ENCODE results near the gene POLR1G. TPM values are rescaled to one million over a fixed set of nuclear protein-coding genes. Genes with fewer than 3 reads are reported as not detected.
"Not testable (repeated sequence)": the region's sequence is repeated elsewhere in the genome, so short reads cannot be mapped to it uniquely, and the experiment has no call there.

Gene POLR1G
- total and polyA plus RNA-seq, 4 donors, result 1.1 to 2.4 (median 1.9) TPM

GRCh38 chr19:45407091-45407375 lies 589 bp downstream of the POLR1G start:
- Histone ChIP-seq H3K9ac (ENCODE audit: low read depth in 1 of 2, low read length in 2 of 2) (peak overlapping the region in 1 of 2 donors; percentile 15), H3K4me1 (ENCODE audit: control insufficient read depth in 4 of 4, insufficient read depth in 4 of 4, low read length in 3 of 4) (peaks cover 10 to 35% (median 23%) of the 10 kb centered on the region in 4 donors)
- WGBS, result 2% methylated on average over 10 of the region's 10 CpGs

GRCh38 chr19:45407585-45407984 lies 1.1 kb downstream of the POLR1G start:
- not testable (repeated sequence) for H3K27ac ChIP-seq (ENCODE audit: low read depth in 1 of 2, low read length in 2 of 2); H3K9ac ChIP-seq (ENCODE audit: low read depth in 1 of 2, low read length in 2 of 2); H3K27me3 ChIP-seq (ENCODE audit: control insufficient read depth in 4 of 4, insufficient read depth in 4 of 4, low read length in 3 of 4); H3K9me3 ChIP-seq (ENCODE audit: control insufficient read depth in 4 of 4, low read length in 3 of 4); H3K36me3 ChIP-seq (ENCODE audit: control insufficient read depth in 4 of 4, insufficient read depth in 3 of 4, low read depth in 1 of 4, low read length in 3 of 4); DNase-seq (ENCODE audit: low spot score)
- Histone ChIP-seq H3K4me3 (ENCODE audit: low read depth in 1 of 3, low read length in 3 of 3) (peak overlapping the region in 1 of 3 donors; percentile 48), H3K4me1 (ENCODE audit: control insufficient read depth in 4 of 4, insufficient read depth in 4 of 4, low read length in 3 of 4) (peaks cover 10 to 35% (median 23%) of the 10 kb centered on the region in 4 donors)
- WGBS, result 90% methylated on average over 5 of the region's 5 CpGs

More at GRCh38 chr19:45407091-45407375, 589 bp downstream of the POLR1G start:
- no peak for DNase-seq (ENCODE audit: low spot score)
- H3K27ac ChIP-seq (ENCODE audit: low read depth in 1 of 2, low read length in 2 of 2), result no peak overlapping the region
- peaks cover 0 to 2% (median 0%) of the 10 kb centered on the region in 4 donors for H3K36me3 ChIP-seq (ENCODE audit: control insufficient read depth in 4 of 4, insufficient read depth in 3 of 4, low read depth in 1 of 4, low read length in 3 of 4)
- TF ChIP-seq RXRA (IDR thresholded peaks at IDR 0.05), result no peak
- TF ChIP-seq GABPA (IDR thresholded peaks at IDR 0.05 in 1 of 2, conservative IDR thresholded peaks at IDR 0.05 in 1 of 2), result no peak
- no peak for TF ChIP-seq RAD21 (IDR thresholded peaks at IDR 0.05)
- no peak for TF ChIP-seq YY1 (IDR thresholded peaks at IDR 0.05)
- TF ChIP-seq HNF4G (IDR thresholded peaks at IDR 0.05), result no peak
- TF ChIP-seq EGR1 (IDR thresholded peaks at IDR 0.05; ENCODE audit: low read depth in 2 of 2), result no peak
- no peak for TF ChIP-seq JUND (IDR thresholded peaks at IDR 0.05)
- TF ChIP-seq MAX (IDR thresholded peaks at IDR 0.05), result no peak
- peak overlapping the region; percentile 48 to 82 (median 75) for H3K4me3 ChIP-seq (ENCODE audit: low read depth in 1 of 3, low read length in 3 of 3)
- H3K27me3 ChIP-seq (ENCODE audit: control insufficient read depth in 4 of 4, insufficient read depth in 4 of 4, low read length in 3 of 4), result no peaks in the 10 kb centered on the region
- no peaks in the 10 kb centered on the region for H3K9me3 ChIP-seq (ENCODE audit: control insufficient read depth in 4 of 4, low read length in 3 of 4)

GRCh38 chr19:45408121-45408520 lies 1.7 kb downstream of the POLR1G start:
- Histone ChIP-seq H3K4me3 (ENCODE audit: low read depth in 1 of 3, low read length in 3 of 3) (no peak overlapping the region), H3K9me3 (ENCODE audit: control insufficient read depth in 4 of 4, low read length in 3 of 4) (no peaks in the 10 kb centered on the region), H3K4me1 (ENCODE audit: control insufficient read depth in 4 of 4, insufficient read depth in 4 of 4, low read length in 3 of 4) (peaks cover 10 to 33% (median 23%) of the 10 kb centered on the region in 4 donors)

More at GRCh38 chr19:45408121-45408520, 1.7 kb downstream of the POLR1G start:
- WGBS, result 94% methylated on average over 8 of the region's 8 CpGs
- H3K27ac ChIP-seq (ENCODE audit: low read depth in 1 of 2, low read length in 2 of 2), result no peak overlapping the region
- no peak for DNase-seq (ENCODE audit: low spot score)
- TF ChIP-seq CTCF (IDR thresholded peaks at IDR 0.05; ENCODE audit: low read depth, low read length, missing input control), result no peak
- TF ChIP-seq JUND (IDR thresholded peaks at IDR 0.05), result no peak
- TF ChIP-seq YY1 (IDR thresholded peaks at IDR 0.05), result no peak
- TF ChIP-seq FOXA1 (IDR thresholded peaks at IDR 0.05), result no peak
- H3K27me3 ChIP-seq (ENCODE audit: control insufficient read depth in 4 of 4, insufficient read depth in 4 of 4, low read length in 3 of 4), result no peaks in the 10 kb centered on the region
- peaks cover 2 to 7% (median 3%) of the 10 kb centered on the region in 4 donors for H3K36me3 ChIP-seq (ENCODE audit: control insufficient read depth in 4 of 4, insufficient read depth in 3 of 4, low read depth in 1 of 4, low read length in 3 of 4)
- no peak overlapping the region for H3K9ac ChIP-seq (ENCODE audit: low read depth in 1 of 2, low read length in 2 of 2)
